ENCODE data around the gene FMNL1.
"Not testable (repeated sequence)": the region's sequence is repeated elsewhere in the genome, so short reads cannot be mapped to it uniquely, and the experiment has no call there.

Gene FMNL1

GRCh38 chr17:45221081-45222013, at the start of gene FMNL1:
TSS of gene FMNL1 (plus strand) at chr17:45221885. CDS start at chr17:45222125, 240 bp downstream.
- no peak for DNase-seq

- no peak for DNase-seq
These were observed 49.5 kb upstream of the FMNL1 start for GRCh38 chr17:45172232-45172540.

DNA sequence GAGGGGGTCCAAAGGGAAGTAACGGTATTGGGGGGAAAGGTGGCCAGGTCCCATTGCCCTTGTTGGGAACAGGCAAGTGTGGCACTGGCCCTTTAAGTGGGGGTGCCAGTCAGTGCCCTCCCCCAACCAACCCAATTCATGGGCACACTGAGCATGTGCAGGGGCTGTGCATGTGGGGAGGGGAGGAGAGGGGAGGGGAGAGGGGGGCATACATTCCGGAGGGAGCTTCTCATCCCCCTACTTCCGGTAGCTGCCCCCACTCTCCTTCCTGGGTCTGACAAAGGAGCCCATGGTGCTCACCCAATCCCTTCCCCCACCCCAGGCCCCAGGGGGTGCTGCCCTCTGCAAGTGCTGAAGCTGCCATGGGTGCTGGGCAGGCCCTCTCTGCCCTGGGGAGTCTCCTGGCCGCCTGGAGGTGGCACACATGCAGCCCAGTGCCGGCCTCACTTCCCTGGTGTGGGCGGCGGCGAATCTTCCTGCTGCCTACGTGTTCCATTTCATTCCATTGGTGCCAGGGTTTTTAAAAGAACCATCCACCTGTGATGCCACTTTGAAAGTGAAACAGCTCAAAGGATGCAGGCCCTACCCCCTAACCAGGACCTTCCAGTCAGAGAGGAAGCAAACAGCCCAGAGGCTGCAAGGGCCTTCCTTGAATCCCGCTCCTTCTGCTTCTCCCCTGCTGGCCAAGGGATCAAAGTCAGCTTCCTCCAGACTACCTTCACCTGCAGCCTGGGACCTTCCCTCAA, 49.0 kb upstream of the FMNL1 start:
- DNase-seq, result no peak

DNA sequence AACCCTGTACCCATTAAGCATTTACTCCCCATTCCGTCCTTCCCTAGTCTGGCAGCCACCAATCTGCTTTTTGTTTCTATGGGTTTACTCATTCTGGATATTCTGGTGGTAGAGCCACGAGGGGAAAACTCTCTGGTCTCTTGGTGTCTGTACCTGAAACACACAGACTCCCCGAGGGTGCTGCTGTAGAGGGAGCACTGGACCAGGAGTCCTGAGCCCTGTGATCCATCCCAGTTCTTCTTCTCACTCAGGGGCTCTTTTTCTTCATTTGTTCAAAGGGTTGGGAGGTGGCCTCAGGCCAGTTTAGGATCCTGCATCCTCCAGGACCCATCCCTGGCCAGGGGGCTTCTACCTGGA, 45.9 kb upstream of the FMNL1 start:
- DNase-seq, result no peak

GRCh38 chr17:45177563-45177962, 44.1 kb upstream of the FMNL1 start:
- DNase-seq, result no peak

GRCh38 chr17:45184144-45184543, 37.5 kb upstream of the FMNL1 start:
- no peak for DNase-seq

DNA sequence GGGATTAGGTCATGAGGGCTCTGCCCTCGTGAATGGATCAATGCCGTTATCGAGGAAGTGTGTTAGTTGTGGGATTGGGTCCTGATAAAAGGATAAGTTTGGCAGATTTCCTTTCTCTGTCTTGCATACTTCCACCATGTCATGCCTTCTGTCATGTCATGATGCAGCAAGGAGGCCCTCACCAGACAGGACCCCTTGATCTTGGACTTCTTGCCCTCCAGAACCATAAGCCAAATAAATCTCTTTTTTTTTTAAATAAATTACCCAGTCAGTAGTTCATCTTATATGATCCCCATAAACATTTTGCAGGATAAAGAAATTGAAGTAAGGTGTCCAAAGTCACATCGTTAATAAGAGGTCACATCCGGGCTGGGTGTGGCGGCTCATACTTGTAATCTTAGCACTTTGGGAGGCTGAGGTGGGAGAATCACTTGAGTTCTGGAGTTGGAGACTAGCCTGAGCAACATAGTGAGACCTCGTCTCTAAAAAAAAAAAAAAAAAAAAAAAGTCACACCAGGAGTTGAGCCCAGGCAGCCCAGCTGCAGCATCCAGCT, 34.8 kb upstream of the FMNL1 start:
- DNase-seq, result no peak

DNA sequence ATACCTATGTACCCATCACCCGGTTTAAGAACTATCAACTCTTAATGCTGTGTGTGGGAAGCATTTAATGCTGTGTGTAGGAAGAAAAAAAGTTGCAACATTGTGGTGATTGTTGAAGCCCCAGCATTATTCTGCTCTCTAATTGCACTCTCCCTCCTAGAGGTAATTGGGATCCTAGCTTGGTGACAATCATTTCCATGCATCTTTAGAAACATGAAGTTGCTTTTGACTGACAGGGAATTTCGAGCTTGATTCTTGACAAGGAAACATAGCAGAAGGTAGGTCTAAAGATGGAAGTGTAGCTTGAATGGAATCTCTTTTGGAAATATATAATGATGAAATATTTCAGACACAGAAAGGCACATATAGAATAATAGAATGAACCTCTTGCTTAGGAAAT, 32.7 kb upstream of the FMNL1 start:
- no peak for DNase-seq

DNA sequence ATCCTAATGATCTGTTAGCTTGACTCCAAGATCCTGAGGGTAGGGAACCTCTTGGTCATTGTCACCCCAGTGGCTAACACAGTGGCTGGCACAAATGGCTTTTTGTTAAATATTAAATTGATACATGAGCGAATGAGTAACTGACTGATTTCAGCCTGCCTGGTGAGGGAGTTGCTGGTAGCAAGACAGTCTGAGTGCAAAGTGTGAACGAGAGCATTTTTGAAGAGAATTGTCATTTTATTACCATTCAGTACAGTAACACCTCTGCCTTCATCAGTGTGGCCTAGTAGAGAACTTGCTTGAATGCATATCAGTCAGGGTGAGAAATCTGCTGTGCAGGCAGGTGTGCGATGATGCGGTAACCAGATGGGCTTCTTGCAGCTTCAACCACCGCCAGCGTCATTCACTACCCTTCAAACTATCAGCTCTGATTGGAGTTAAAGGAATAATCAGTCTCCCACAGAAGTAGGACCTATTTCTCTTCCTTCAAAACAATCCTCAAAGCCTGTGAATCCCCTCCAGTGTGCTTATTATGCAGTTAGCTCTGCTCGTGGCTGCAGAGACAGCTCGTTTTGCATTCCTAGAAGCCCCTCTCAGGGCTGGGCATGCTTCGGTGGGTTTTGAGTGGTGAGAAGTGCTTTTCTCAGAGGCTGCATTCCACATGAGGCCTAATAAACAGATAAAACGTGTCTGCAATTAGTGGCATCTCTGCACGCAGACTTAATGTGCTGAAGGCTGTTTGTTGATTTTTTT, 31.0 kb upstream of the FMNL1 start:
- DNase-seq, result no peak

DNA sequence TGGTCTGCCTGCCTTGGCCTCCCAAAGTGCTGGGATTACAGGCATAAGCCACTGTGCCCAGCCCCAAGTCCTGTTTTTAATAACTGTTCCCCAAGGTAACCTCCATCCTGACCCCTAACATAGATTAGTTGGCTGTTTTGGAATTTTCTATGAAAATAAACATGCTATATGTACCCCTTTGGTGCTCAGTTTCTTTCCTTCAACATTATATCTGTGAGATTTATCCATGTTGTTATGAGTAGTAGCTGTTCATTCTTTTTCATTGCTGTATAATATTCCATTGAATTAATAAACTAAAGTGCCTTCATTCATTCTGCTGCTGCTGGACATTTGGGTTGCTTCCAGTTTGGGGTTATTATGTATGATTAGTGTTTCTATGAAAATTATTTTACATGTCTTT, 26.3 kb upstream of the FMNL1 start:
- no peak for DNase-seq

- no peak for DNase-seq
These were observed 24.6 kb upstream of the FMNL1 start for GRCh38 chr17:45197108-45197507.

DNA sequence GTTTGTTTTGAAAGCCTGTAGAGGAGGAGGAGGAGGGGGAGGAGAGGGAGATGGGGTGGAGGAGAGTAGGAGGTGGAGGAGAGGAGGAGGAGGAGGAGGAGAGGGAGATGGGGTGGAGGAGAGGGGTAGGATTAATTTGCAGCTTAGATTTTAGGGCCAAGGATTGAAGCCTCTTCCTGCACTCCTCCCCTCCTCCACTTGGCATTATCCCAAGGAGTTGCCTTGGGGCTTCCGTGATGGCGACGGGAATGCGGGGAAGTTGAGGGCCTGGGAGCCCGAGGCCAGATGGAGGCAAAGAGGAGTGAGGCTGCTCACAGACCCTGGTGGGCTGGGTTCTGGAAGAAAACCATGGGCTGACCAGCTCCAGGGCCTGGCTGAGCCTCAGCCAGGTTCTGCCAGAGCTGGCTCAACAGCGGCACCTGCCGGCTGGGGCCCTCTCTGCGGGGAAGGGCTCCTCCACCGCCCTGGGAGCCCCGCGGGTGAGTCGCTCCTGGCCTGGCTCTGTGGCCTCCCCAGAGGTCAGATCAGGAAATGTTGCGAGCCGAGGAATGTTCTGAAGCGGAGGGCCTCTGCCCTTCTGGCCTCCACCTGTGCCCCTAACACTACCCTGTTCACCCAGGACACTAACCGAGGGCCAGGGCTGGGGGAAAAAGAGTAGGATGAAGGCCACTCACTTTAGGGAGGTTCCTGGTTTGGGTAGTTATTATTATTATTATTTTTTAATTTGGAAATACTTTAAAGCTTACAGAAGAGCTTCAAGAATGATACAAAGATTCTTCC, 23.9 kb upstream of the FMNL1 start:
- peak; percentile 64 to 81 for DNase-seq

GRCh38 chr17:45200701-45201100, 21.0 kb upstream of the FMNL1 start:
- DNase-seq, result no peak

- no peak for DNase-seq
These were observed 20.2 kb upstream of the FMNL1 start for GRCh38 chr17:45201457-45201856.

DNA sequence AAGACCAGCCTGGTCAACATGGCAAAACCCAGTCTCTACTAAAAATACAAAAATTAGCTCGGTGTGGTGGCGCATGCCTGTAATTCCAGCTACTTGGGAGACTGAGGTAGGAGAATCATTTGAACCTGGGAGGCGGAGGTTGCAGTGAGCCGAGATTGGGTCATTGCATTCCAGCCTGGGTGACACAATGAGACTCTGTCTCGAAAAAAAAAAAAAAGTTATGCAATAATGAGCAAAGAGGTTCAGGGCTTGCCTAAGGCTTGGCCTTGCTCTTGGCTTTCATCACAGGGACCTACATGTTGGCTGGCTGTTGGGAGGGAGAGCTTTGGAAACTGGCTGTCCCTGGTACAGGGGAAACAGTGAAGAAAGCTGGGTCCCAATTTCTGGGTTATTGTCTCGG, 19.8 kb upstream of the FMNL1 start:
- DNase-seq, result not testable (repeated sequence)

DNA sequence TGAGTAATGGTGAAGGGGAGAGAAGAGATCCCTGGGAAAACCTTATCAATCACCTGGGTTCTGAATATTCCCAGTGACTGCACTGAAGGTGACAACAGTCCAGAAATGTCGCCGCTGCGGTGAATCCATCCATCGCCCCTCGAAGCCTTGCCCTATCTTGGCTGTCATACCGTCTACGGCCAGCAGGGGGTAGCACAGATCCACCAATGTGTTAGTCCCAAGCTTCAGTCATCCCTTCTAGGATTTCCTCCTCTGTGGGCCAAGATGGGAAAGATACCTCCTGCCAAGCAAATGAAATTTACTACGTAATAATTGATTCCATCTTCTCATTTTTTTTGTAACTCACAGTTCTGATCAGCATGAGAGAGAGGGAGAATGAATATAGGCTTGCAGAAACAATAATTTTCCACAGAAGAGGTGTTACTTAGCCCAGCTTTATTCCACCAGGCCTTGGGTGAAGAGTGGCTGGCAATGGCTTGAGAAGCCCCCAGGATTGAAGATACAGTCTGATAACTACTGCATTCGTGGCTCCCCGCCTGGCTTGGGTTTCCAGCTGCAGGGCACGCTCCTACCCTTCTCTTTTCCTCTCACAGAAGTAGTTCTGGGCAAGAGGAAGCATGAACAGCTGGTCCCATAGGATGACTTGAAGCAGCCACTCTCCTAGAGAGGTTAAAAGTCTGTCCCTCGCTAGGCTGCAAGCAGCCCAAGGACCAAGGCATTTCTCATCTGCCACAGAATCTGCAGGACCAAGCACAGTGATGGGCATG, 2.6 kb upstream of the FMNL1 start:
- DNase-seq, result peak; percentile 63 to 80

- no peak for DNase-seq
These were observed 1.6 kb upstream of the FMNL1 start for GRCh38 chr17:45220079-45220478.

DNA sequence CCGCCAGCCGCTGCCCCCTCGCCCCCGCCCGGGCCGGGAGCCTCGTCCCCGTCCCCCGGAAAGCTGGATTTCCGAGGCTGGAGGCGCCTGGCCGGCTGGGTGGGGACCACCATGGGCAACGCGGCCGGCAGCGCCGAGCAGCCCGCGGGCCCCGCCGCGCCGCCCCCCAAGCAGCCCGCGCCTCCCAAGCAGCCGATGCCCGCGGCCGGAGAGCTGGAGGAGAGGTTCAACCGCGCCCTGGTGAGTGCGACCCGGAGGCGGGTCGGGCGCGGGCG, 266 bp downstream of the FMNL1 start:
- DNase-seq, result no peak

DNA sequence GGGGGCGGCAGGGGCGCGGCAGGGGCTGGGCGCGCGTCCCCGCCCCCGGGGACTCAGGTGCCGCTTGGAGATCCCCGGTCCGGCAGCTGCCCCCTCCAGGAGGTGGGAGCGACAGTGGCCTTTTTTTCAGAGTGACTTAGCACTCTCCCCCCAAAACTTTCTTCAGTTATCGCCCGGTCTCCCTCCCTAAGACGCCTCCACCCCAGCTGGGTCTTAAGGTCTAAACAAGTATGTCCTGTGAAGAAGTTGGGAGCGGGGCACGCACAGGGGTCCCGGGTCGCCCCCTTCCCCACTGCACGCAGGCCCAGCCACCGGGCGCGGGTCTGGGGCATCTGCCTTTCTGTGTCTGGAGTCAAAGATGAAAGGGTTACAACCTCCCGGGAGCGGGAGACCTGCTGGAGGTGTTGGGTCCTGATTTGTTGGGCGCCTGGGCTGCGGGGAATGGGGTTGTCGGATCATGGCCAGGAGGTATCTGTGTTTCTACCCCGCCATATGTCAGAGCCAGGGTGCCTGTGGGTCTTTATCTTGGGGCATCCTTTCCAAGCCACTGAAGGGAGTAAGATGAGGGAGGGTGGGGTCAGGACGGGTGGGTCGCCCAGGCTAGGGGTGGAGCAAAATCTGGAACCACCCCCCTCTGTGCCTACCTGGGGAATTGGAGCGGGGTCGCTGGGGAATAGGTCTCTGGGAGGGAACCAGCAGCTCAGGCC, 757 bp downstream of the FMNL1 start:
- DNase-seq, result no peak

DNA sequence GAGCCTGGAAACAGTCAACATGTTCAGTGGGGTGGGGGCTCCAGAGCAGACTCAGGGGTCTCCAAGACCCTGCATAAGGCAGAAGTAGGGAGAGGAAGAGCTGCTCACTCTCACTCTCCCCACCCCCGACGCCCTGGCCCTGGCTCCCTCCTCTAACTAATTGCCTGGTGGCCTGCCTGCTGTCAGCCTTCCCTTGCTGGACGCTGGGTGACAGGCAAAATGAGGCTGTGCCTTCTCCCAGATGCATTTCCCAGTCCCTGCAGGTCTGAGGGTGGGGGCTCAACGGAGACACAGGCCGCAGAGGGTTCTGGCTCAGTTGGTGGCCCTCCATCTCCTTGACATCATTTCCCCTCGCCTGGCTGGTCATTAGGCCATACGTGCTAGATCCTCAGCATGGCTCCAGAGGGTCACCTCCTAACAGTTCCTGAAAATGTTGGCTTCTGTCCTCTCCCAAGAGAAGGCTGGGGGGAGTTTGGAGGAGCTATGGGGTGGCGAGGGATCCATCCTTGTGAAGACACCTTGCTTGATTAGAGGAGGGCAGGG, 1.4 kb downstream of the FMNL1 start:
- DNase-seq, result no peak

Data from NCI-H1930 (cell line).